ENCODE measurements around the gene LSM7.
A peak's percentile ranks its signal among the peaks of the same experiment; 100 is the strongest.

Gene LSM7

GRCh38 chr19:2328401-2329148, at the start of gene LSM7, which contains the start of gene SPPL2B:
TSS of gene LSM7 (minus strand) at chr19:2328586. CDS start at chr19:2328566, 20 bp downstream.
TSS of gene SPPL2B (plus strand) at chr19:2328684. CDS start at chr19:2328710, 26 bp downstream.
- DNase-seq (ENCODE audit: low read depth in 2 of 2): peak; percentile 85 to 86

GRCh38 chr19:2376784-2377519, 48.6 kb upstream of the LSM7 start:
- DNase-seq (ENCODE audit: low read depth in 2 of 2): no peak

DNA sequence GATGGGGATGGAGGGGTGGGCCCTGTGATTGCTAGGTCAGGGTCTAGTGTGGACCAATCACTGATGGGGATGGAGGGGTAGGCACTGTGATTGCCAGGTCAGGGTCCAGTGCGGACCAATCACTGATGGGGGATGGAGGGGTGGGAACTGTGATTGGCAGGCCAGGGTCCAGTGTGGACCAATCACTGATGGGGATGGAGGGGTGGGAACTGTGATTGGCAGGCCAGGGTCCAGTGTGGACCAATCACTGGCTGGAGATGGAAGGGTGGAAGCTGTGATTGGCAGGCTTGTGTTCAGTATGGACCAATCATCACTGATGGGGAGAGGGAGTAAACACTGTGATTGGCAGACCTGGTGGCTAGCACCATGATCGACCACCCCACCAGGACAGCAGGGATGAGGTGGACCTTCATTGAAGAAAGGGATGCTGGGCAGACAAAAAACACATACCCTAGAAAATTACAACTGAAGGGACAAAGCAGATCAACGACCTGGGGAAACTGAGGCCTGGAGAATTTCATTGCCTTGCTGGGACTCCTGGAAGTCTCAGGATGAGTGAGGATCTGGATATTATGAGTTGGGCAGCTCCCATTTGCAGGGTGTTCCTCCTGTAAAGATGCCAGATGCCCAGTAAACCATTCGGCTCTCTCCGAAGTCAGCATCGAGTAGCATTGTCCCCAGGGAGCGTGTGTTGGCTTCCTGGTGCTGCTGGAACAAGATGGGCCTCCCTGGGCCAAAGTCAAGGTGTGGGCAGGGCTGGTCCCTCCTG, 47.2 kb upstream of the LSM7 start:
- DNase-seq (ENCODE audit: low read depth in 2 of 2): no peak

GRCh38 chr19:2374808-2375207, 46.4 kb upstream of the LSM7 start:
- DNase-seq (ENCODE audit: low read depth in 2 of 2): no peak

DNA sequence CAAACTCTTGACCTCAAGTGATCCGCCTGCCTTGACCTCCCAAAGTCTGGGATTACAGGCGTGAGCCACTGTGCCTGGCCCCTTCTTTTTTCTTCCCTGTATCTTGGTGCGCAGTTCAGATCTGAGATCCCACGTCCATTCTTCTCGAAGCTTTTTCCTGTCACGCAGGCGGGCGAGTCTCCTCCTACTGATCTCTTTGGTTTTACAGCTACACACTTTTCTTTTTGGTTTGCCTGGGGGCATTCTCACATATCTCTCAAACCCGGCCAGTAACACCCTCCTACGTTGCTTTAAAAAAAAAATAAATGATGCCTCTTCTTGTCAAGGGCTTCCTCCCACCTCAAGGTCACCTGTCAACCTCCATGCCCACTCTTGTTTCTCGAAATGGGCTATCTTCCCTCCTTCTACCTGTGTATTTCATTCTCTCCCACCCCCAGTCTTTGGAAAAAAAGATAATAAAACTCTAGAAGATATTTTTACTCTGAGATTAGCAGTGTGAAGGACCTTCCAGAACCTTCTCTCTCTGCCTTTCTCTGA, 43.8 kb upstream of the LSM7 start:
- DNase-seq (ENCODE audit: low read depth in 2 of 2): no peak

GRCh38 chr19:2371656-2372055, 43.3 kb upstream of the LSM7 start:
- no peak for DNase-seq (ENCODE audit: low read depth in 2 of 2)

GRCh38 chr19:2365201-2365970, 37.0 kb upstream of the LSM7 start:
- no peak for DNase-seq (ENCODE audit: low read depth in 2 of 2)

GRCh38 chr19:2363419-2363818, 35.0 kb upstream of the LSM7 start:
- DNase-seq (ENCODE audit: low read depth in 2 of 2): no peak

DNA sequence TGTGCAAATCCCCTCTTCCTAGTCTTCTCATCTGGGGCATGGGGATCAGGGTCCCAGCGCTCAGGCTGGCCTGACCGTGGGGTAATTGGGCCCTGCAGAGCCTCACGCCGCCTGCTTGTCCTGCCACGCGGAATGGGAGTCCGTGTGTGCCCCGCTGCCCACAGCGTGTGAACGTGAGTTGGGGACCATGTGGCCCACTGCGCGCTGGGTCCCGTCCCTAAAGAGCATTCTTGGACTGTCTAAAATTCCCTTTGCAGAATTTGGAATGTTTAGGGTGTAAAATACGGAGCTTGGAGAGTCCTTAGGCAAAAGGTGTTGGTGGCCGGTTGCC, 34.5 kb upstream of the LSM7 start:
- no peak for DNase-seq (ENCODE audit: low read depth in 2 of 2)

DNA sequence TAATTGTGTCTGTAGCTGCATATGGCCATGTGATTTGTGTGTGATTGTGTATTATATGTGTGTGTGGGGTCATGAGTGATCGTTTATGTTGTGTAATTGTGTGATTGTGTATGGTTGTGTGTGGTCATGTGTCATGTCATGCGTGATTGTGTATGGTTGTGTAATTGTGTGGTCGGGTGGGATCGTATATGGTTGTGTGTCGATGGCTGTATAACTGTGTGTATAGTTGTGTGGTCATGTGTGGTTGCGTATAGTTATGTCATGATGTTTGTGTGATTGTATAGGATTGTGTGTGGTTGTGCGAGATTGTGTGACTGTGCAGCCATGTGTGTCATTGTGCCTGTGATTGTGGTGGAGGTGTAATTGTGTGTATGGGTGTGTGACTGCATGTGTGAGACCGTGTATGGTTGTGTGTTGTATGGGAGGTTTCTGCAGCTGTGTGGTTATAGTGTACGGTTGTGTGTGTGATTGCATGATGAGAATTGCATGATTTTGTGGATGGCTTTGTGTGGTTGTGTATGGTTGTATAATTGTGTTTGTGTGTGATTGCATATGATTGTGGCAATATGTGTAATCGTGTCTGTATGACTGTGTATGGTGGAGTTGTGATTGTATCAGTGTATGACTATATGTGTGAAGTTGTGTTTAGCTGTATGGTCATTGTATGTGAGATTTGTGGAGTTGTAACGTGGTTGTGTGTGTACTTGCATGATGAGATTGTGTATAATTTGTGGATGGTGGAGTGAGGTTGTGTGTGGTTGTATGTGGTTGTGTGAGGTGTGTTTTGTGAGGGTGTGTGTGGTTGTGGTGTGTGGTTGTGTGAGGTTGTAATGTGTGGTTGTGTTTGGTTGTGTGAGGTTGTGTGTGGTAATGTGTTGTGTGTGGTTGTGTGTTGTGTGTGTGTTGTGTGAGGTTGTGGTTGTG, 33.9 kb upstream of the LSM7 start:
- no peak for DNase-seq (ENCODE audit: low read depth in 2 of 2)

GRCh38 chr19:2361246-2362045, 33.1 kb upstream of the LSM7 start:
- no peak for DNase-seq (ENCODE audit: low read depth in 2 of 2)

DNA sequence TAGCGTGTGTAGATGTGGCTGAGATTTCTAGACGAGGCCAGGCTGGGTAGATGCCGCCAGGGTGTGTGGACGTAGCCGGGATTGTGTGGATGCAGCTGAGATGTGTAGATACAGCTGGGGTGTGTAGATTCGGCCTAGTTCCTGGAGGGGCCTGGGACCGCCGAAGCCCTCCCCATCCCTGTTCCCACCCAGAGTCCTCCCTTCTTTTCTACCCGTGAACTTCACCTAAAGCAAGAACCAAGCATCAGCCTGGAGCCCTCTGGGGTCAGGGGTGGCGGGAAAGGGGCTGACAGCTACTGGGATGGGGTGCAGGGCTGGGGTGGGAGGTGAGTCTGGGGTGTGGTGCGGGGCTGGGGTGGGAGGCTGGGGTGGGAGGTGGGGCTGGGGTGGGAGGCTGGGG, 32.4 kb upstream of the LSM7 start:
- no peak for DNase-seq (ENCODE audit: low read depth in 2 of 2)

GRCh38 chr19:2359992-2360685, 31.8 kb upstream of the LSM7 start, which contains the start of gene TMPRSS9:
TSS of gene TMPRSS9 (plus strand) at chr19:2360265. CDS start at chr19:2389786, 29,521 bp downstream.
- DNase-seq (ENCODE audit: low read depth in 2 of 2): no peak

GRCh38 chr19:2358548-2359173, 30.3 kb upstream of the LSM7 start:
- DNase-seq (ENCODE audit: low read depth in 2 of 2): no peak

DNA sequence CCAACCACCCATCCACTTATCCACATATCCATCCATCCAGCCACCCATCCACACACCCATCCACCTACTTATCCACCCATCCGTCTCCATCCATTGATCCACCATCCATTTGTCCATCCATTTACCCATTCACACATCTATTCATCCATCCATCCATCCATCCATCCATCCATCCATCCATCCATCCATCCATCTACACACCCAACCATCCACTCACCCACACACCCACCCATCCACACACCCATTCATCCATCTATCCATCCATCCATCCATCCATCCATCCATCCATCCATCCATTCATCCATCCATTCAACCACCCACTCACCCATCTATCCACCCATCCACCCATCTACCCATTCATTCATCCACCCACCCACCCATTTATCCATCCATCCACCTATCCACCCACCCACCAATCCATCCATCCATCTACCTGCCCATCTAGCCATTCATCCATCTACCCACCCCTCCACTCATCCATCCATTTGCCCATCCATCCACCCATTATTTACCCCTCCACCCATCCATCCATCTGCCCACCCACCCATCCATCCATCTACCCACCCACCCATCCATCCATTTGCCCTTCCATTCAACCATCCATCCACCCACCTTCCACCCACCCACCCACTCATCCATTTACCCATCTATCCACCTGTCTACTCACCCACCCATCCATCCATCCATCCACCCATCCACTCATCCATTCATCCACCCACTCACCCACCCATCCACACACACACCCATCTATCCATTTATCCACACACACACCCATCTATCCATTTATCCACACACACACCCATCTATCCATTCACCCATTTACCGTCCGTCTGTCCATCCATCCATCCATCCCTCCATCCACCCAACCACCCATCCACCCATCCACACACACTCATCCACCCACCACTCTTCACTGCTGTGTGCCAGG, 29.2 kb upstream of the LSM7 start:
- DNase-seq (ENCODE audit: low read depth in 2 of 2): no peak

DNA sequence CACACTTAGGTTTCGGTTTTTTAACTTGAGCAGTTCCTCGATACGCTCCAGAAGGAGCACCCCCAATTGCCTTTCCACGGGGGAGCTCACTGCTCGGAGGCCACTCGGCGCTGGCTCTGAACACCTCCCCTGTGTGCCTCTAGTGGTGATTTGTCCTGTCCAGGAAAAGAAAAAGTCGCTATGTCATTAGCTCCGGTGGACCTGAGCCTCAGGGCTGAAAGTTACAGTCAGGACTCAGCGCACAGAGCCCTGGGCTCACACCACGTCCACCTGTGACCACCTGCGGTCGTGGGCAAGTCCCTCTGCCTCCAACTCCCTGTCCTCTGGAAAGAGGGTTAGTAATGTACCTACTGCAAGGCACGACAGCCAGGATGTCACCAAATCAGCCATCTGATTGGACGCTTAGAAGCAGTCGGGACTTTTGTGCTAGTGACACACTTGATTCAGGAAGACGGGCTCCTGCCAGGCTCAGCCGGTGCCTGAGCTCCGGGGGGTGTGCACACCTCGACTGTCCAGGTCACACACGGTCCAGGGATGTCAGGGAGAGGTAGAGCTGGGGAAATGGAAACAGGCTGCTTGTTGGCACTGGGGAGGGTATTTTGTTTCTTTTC, 27.8 kb upstream of the LSM7 start:
- DNase-seq (ENCODE audit: low read depth in 2 of 2): no peak

All from activated CD4-positive, alpha-beta T cell treated with anti-CD3 and anti-CD28 coated beads for 24 hours (primary cell).